ENCODE results near the gene PTMA. TPM values are rescaled to one million over a fixed set of nuclear protein-coding genes. Genes with fewer than 3 reads are reported as not detected.
"Not testable (repeated sequence)": the region's sequence is repeated elsewhere in the genome, so short reads cannot be mapped to it uniquely, and the experiment has no call there.

Gene PTMA
- total RNA-seq, 4 donors from 2014 or later: 693 to 966 (median 818) TPM

GRCh38 chr2:231732604-231733003 lies 24.3 kb downstream of the PTMA start:
- no peak overlapping the region for H3K27ac ChIP-seq
- intact Hi-C loops (cut with DNase I; ENCODE audit: low total_unique reads): no loop called here
- H3K36me3 ChIP-seq: no peaks in the 10 kb centered on the region
- DNase-seq: no peak
- H3K4me3 ChIP-seq: no peak overlapping the region
- H3K9me3 ChIP-seq: no peaks in the 10 kb centered on the region
- H3K27me3 ChIP-seq: no peaks in the 10 kb centered on the region
- H3K4me1 ChIP-seq: no peaks in the 10 kb centered on the region
- no peak for TF ChIP-seq POLR2A (IDR thresholded peaks at IDR 0.05)
- TF ChIP-seq, protein P1, sequence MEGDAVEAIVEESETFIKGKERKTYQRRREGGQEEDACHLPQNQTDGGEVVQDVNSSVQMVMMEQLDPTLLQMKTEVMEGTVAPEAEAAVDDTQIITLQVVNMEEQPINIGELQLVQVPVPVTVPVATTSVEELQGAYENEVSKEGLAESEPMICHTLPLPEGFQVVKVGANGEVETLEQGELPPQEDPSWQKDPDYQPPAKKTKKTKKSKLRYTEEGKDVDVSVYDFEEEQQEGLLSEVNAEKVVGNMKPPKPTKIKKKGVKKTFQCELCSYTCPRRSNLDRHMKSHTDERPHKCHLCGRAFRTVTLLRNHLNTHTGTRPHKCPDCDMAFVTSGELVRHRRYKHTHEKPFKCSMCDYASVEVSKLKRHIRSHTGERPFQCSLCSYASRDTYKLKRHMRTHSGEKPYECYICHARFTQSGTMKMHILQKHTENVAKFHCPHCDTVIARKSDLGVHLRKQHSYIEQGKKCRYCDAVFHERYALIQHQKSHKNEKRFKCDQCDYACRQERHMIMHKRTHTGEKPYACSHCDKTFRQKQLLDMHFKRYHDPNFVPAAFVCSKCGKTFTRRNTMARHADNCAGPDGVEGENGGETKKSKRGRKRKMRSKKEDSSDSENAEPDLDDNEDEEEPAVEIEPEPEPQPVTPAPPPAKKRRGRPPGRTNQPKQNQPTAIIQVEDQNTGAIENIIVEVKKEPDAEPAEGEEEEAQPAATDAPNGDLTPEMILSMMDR (IDR thresholded peaks at IDR 0.05): no peak

GRCh38 chr2:231737761-231738160 lies 29.4 kb downstream of the PTMA start:
- no peak overlapping the region for H3K4me3 ChIP-seq
- TF ChIP-seq POLR2A (IDR thresholded peaks at IDR 0.05): no peak
- TF ChIP-seq, protein P1 (IDR thresholded peaks at IDR 0.05): no peak
- H3K36me3 ChIP-seq: no peaks in the 10 kb centered on the region
- H3K4me1 ChIP-seq: no peaks in the 10 kb centered on the region
- H3K27ac ChIP-seq: no peak overlapping the region
- no peak for DNase-seq
- intact Hi-C loops (cut with DNase I; ENCODE audit: low total_unique reads): no loop called here
- no peaks in the 10 kb centered on the region for H3K27me3 ChIP-seq
- H3K9me3 ChIP-seq: no peaks in the 10 kb centered on the region

- intact Hi-C loops (cut with DNase I; ENCODE audit: low total_unique reads): no loop called here
- Histone ChIP-seq H3K36me3 (no peaks in the 10 kb centered on the region), H3K27me3 (no peaks in the 10 kb centered on the region), H3K9me3 (no peaks in the 10 kb centered on the region), H3K4me1 (no peaks in the 10 kb centered on the region), H3K4me3 (no peak overlapping the region), H3K27ac (no peak overlapping the region)
- TF ChIP-seq, protein P1 (IDR thresholded peaks at IDR 0.05): no peak
- TF ChIP-seq POLR2A (IDR thresholded peaks at IDR 0.05): no peak
- DNase-seq: no peak
These were observed 35.2 kb downstream of the PTMA start for GRCh38 chr2:231743376-231744116.

DNA sequence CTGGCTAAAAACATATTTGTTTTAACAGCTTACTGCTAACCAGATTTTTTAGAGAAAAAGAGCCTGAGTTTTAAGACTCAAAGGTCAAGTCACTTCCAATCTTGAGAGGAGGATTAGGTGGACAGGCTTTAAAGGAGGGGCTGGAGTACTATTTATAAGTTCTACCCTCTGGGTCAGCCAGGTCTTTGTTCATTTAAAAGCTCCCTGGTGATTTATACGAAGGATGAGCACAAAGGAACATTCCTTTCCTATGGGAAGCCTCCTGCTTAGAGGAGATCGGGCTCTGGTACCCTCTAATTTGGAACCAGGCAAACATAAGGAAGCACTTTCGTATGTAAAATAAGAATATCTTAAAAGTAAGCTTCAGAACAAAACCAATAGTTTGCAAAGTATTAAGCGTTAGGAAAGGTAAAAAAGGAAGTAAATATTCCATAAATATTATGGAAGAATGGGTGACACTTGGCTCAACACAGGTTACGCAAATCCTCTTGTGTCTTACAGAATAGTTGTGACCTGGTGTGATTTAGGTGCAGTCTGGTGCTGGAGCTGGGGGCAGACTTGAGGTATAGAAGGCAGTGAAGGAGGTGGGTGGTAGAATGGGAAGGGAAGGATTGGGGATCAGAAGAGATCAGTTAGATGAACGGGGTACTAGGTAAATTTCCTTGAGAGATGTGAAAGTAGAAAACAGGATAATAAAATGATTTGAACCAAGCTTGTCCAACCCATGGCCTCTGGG lies 37.1 kb downstream of the PTMA start:
- Histone ChIP-seq H3K9me3 (no peaks in the 10 kb centered on the region), H3K27ac (no peak overlapping the region), H3K4me3 (no peak overlapping the region), H3K27me3 (no peaks in the 10 kb centered on the region), H3K36me3 (no peaks in the 10 kb centered on the region), H3K4me1 (no peaks in the 10 kb centered on the region)
- TF ChIP-seq, protein P1 (IDR thresholded peaks at IDR 0.05): no peak
- no peak for DNase-seq
- intact Hi-C loops (cut with DNase I; ENCODE audit: low total_unique reads): no loop called here

- DNase-seq; intact Hi-C loops (cut with DNase I; ENCODE audit: low total_unique reads); H3K27me3 ChIP-seq: not testable (repeated sequence)
These were observed 40.0 kb downstream of the PTMA start for GRCh38 chr2:231748153-231748896.

GRCh38 chr2:231749016-231749415 lies 40.7 kb downstream of the PTMA start:
- H3K27me3 ChIP-seq; DNase-seq; H3K4me1 ChIP-seq; H3K36me3 ChIP-seq; intact Hi-C loops (cut with DNase I; ENCODE audit: low total_unique reads); H3K9me3 ChIP-seq; H3K4me3 ChIP-seq; H3K27ac ChIP-seq: not testable (repeated sequence)

More at GRCh38 chr2:231748153-231748896, 40.0 kb downstream of the PTMA start:
- H3K9me3 ChIP-seq, H3K4me1 ChIP-seq, H3K4me3 ChIP-seq, H3K36me3 ChIP-seq, H3K27ac ChIP-seq: not testable (repeated sequence)
